Hypothalamus (tissue), 51 donors: ENCODE results near the gene POLD4.

ENCODE experiments used
- DNase-seq, 51 donors: peaks; one replicate each; lab custom pipeline; 2025; lab: John Stamatoyannopoulos, UW

POLD4 gene

DNA sequence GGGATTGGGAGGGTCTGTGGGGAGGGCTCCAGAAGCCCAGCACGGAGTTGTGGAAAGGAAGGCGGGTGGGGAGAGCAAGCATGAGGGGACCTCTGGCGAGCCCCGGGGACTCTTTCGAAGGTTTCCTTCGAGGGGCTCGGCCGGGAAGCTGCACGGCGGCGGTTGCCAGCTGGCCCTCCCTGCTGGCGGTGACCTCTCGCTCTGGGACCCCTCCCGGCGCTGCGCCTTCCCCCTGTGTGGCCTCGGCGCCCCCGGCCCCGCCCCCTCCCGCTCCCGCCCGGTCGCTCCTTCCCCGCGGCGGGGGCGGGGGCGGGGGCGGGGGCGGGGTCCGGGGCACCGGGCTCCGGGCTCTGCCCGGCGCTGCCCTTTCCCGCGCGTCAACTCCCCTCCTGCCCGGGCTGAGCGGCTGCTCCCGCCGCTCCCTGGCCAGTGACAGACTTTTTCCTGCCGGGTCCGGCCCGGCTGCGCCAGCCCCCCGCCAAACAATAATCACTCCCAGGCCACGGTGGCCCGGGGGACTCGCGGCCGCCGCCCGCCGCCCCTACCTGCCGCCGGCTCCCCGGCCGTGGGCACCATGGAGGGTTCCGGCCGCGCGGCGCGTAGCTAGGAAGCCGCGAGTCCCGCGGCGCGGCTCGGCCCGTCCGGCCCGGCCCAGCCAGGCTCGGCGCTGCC is 19.1 kb upstream of the POLD4 start:
- DNase-seq, result no peak

DNA sequence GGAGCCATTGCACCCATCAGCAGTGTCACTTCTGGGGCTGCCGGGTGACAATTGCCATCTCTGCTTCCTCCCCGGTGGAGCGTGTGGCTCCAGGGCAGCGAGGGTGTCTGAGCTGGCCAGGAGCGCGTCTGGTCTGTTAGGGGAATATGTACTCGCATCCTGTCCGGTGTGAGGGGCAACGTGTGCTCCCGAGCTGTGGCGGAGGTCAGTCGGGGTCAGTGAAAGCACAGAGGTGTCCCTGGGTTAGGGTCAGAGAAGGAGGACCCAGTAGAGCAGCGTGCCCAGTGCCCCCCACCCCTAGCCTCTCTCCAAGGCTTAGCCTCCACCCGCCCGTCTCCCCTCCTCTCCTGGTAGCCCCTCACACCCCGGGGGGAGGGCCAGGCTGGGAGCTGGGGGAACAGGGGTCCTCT is 18.6 kb upstream of the POLD4 start:
- no peak for DNase-seq

DNA sequence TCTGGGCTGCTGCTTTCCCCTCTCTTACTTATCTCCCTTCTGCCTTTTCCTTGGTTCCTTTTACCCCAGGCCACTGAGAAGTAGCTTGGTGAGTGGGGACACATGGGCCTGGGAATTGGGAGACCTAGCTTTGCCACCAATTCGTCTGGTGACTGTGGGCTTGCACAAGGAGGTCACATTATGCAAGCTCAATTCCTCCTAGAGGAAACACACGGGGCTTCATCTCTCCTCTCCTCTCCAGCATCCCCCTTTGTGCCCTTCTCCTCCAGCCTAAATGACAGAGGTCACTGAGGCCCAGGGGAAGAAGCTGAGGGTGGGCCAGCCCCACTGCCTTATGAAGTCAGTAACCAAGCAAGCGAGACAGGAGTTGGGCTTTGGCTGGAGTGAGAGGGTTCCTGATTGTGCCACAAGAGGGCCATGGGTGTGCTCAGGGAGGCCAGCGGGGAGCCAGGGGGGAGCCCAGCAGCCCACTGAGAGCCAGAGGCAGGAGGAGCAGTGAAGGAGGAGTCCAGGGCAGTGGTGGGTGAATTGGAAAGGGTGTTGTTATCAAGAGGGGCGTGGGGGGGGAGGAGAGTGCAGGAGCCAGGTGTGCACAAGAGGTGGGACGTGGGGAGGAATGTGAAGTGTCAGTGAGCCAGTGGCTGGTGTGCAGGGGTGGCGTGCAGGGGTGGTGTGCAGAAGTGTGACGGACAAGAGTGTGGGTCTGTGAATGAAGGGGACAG is 18.0 kb upstream of the POLD4 start:
- DNase-seq, result no peak

DNA sequence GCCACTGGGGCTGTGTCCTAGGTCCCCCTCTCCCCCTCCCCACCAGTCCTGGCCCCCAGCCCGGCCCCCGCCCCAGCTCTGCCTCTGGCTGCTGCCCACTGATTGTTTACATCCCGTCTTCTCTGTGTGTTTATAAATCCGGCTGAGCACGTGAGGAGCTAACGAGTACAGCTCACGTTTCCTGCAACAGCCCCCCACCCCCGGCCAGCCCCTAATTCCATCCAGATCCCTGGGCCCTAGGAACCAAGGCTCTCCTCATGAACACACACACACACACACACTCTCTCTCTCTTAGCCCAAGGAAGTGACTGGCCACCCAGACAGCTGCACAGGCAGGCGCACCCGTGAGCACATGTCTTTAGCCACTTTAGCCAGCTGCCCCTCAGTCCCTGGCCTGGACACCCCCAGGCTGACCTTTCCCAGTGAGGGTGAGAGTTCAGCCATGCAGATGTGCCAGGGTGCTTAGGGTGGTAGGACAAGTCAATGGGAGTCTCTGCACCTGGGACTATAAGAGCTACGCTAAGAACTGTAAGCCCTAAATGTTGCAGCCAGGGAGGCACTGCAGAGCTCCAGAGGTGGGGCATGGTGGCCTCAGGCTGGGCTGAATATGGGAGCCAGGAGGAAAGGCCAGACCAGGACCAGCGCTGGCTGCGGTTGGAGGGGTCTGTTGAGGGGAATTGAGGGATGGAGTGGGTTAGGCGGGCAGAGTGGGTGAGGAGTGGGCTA is 17.2 kb upstream of the POLD4 start:
- DNase-seq, result no peak

DNA sequence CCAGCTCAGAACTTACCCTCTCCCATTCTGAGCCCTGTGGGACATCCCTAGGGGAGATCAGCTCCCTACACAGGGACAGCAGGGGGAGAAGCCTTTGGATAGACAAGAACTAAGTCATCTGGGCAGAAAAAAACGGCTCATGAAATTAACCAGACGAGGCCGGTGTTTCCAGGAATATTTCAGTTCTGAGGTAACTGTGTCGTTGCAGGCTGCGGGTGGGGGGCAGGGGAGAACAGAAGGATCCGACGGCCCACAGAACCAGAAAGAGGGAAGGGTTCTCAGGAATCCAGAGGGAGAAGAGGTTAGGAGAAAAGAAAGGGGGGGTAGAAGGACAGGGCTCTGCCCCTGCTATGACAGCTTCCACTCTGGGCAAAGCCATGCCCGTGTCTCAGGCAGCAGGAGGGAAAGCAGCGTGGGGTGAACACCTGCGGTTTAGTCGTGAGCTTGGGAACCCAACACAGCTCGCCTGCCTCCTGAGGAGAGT is 16.5 kb upstream of the POLD4 start:
- DNase-seq, result no peak

DNA sequence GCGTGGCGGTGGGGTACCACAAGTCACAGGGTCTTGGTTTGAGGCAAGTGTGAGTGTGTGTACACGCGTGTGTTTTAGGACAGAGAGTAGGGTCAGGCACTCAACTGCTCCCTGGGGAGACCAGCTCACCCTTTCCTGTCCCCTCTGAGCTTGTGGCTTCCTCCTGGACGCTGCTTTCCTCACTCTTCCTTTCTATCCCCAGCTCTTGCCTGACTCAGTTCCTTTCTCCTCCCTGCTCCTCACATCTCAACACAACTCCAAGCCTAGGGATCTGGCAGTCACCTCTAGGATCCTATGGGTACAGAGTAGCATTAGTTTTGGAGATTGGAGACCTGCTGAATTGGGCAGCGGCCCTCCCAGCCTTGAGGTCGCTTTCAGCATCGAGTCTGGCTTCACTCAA is 15.9 kb upstream of the POLD4 start:
- no peak for DNase-seq

DNA sequence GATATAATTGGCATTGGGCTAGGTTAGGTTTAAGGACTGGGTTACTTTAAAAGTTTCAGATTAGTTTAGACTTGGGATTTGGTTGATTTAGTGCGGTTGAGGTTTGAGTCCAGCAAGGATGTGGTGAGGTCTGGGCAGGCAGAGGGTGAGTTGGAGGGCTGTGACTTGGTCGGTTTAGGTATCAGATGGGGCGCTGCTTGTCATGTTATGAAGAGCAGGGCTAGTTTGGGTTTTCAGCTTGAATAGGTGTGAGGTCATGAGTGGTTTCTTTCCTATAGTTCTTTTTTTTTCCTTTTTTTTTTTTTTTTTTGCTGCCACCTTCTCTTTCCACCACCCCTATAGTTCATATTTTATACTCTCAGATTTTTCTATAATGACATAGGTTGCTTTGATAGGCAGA is 15.3 kb upstream of the POLD4 start:
- DNase-seq, result no peak

DNA sequence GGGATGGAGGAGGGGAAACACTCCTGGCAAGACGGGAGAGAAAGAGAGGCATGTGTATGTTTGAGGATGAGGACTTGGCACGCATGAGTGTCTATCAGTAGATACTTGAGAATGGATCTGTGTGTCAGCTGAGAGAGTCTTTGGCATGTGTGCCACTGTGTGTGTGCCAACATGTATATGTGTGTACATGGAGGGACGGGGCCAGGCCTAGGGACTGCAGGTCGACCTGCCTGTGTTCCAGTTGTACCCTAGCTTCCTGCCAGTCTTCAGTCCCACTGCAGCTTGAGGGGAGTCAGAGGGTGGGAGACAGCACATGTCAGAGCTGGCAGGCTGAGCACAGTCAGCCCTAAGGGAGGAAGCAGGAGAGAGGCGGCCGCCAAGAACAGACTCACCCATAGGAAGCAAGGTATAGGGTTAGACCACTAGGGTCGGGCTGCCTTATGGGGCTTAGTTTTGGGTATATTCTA is 14.4 kb upstream of the POLD4 start:
- no peak for DNase-seq

DNA sequence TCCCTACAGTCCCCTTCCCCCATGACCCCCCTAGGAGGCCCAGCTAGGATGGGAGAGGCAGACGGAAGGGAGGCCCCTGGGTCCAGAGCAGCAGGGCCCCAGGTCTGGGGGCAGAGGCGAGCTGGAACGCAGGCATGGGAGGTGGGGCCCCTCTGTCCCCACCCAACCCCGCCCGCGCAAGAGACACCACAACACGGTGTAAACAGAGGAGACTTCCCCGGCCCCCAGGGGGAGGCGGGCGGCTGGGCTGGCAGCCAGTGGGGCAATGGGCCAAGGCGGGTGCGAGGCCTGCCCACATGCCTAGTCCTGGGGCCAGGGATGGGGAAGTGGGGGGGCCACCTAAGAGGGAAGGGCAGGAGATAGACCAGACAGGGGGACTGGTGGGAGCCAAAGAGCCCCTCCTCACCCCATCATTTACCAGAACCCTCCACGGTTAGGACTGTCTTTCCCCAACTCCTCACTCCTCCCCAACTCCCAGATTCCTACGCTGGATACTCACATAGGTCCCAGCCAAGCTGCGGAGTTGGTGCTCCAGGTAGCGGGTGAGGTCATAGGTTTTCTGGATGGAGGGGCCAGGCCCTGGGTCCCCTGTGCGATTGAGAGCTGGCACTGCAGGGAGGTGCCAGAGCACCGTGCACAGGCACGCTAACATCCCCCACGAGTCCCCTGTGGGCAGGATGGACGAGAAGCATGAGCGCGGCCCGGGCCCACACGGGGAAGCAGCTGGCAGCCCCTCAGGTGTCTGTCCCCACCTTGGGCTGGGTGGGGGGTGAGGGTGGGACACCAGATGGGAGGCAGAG is 13.8 kb upstream of the POLD4 start:
- DNase-seq, result no peak

DNA sequence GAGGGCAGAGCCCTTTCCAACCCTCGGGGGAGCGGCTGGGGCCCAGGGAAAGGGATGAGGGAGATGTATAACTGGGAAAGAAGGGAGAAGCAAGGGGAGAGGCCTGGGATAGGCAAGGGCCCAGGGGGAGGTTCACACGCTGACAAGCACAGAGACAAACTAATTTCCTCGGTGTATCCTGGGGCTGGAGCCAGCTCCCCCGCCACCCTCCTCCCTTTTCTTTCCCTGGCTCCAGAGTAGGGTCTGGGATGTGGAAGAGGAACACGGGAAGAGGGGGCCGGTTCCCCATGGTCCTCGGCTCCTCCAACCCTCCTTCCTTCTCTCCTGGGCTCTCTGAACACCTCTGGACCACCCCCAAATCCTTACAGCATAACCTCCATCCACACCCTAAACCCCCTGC is 13.2 kb upstream of the POLD4 start:
- DNase-seq, result no peak

DNA sequence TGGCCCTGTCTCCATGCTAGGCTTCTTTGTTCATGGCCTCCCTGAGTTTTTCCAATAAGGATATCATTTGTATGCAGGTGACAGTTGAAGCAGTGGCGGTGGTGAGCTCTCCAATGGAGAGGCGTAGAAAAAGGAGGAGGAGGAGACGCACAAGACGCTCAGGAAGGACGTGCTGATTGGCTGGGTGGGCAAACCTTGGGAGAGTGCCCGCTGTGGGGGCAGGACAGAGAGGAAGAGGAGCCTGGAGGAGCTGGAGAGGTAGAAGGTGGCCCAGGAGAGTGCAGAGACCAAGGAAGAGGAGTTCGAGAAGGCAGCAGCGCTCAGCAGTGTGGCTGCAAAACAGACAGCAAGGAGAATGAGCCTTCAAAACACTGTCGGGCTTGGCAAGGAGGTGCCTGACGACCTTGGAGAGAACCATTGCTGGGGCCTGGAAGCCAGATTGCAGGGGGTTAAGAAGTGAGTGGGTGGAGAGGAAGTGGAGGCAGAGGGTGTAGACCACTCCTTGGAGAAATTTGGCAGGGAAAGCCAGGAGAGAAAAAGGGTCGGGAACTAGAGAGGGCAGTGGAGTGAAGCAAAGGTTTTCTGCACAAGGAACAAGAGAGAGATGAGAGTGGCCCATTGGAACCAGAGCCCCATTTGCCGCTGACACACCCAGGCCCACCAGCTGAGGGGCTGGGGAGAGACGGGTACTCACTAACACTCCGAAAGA is 12.5 kb upstream of the POLD4 start:
- DNase-seq, result peak in 1 of 51 donors; percentile 23

DNA sequence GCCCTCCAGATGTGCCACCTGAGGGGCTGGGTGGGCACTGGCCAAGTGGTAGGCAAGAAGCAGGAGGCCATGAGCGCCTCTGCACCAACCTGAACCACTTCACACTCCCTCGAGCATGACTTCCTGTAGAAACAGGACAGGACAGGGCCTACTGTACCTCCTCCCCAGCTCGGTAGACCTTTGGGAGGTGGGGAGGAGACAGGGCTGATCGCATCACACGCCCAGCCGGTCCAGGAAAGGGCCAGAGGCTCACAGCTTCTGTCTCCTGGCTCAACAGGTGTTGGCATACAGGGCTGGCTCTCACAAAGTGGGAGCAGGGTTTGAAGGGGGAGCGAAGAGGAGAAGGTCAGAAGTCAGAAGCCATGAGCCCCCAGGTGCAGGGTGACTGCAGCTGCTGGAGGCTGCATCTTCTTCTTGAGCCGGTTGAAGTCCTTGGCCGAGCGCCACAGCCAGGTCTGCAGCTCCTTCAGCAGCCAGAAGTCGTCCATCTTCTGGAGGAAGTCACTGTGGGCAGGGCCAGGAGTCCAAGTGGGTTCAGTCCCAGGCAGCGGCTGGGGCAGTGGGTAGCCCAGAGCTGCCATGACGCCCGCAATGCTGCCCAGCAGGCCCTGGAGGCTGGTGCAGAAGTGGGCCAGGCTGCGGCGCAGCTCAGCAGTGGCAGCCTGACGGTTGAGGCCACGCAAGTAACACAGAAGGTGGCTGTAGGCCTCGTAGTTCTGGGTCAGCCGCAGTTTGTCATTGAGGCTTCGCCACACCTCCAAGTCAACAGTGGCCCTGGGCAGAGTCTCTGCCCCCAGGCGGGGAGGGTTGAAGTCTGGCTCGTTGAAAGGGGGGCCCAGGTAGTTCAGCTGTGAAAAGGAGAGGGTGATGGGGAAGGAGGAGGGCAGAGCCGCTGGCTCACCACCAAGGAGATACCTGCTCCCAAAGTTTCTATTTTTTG is 11.7 kb upstream of the POLD4 start:
- DNase-seq, result no peak

DNA sequence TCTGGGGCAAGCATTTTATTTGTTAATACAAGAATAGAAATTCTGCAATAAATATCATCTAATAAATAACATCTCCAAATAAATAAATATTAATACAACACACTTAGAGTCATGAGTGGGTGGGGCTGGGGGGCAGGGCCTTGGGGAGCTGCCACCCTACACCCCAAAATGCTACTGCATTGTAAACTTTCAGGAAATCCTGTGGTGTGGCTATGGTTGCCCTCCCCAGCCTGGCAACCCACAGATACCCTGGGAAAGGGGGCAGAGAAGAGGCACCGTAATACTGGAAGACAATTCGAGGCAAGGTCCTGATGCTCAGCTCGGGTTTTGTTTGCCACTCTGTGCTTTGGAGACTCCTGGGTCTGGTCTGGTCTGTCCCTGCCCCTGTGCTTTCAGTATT is 10.8 kb upstream of the POLD4 start:
- DNase-seq, result no peak

DNA sequence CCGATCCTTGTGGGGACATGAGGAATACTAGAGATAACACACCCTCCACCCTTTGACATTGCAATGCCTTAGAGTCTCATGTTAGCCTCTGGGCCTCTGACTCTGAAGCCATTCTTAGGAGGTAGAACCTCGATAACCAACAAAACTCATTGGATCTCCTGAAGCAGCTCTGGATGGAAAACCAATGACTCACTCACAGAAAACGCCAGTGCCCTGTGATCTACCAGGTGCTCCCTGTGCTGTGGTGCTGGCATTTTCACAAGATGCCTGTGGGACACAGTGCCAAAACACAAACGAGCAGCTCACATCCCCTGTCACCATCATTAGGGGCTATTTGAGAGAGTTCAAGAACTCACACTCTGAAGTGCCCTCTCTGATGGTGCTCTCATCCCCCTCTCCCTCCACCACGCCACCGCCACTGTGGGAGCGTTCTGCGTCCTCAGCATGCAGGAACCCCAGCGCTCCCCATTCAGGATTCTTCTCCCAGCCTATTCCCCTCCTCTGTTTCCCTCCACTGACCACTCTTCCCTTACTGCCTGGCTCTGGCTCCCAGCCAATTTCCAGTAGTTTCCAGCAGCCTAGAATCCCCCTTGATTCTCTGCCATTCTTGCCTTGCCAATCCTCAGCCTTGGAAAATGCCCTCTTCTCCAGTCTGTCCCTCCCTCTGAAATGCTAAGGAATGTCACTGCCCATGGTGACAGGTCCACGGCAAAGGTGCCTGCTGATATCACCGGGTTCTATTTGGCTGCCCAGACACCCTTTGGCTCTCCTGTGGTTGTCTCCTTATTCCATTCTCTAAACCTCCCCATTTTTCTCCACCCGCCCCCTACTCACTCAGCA is 4.7 kb upstream of the POLD4 start:
- no peak for DNase-seq

DNA sequence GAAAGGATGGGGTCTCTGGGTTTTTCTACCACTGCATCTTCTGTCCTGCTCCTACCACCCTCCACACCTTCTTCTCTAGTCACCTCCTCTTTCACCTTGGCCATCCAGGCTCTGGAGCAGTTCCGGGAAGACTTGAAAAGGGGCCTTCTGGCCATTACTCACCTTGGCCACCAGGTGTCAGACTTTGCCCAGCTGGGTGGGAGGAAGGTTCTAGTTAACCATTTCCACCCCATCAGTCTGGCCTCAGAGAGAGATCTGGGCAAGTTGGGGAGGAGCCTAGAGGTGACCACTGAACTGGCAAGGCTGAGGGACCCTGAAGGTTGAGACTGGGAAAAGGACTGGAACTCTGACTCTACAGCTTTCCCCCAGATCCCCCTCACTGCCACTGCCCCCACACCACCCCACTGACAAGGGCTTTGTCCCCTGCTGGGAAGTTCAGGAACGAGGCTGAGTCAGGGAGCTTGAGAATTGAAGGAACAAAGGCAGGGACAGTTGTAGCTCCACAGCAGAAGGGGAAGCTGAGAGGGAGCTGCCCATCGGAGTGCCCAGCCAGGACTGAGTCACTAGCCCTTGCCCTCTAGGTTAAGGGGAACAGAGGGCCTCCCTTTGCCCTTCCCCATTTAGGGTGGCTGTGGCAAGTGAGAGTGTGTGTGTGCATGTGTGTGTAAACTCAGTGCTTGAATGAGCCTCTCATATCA is 3.7 kb upstream of the POLD4 start:
- peak in 26 of 51 donors; percentile 14 to 71 (median 44) for DNase-seq

DNA sequence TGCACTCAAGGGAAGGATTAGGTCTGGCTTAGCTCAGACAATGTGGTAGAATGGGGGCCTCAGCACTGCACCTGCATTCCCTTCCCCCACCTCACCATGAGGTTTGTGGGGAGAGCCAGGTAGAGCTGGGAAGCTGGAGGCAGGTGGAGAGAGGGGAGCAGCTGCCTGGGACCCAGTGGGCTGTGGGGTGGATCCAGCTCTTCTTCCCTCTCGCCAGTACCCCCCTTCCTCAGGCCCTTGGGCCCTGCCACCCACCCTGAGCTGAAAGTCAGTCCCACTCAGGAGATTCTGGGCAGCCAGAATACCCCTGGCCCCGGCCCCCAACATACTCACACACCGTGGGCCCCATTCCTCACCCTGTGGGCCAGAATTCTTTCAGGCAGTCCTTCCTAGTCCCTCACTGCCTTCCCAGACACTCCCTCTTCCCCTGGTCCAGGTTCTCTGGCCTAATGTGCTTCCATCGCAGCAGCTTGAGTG is 3.1 kb upstream of the POLD4 start:
- DNase-seq, result no peak

DNA sequence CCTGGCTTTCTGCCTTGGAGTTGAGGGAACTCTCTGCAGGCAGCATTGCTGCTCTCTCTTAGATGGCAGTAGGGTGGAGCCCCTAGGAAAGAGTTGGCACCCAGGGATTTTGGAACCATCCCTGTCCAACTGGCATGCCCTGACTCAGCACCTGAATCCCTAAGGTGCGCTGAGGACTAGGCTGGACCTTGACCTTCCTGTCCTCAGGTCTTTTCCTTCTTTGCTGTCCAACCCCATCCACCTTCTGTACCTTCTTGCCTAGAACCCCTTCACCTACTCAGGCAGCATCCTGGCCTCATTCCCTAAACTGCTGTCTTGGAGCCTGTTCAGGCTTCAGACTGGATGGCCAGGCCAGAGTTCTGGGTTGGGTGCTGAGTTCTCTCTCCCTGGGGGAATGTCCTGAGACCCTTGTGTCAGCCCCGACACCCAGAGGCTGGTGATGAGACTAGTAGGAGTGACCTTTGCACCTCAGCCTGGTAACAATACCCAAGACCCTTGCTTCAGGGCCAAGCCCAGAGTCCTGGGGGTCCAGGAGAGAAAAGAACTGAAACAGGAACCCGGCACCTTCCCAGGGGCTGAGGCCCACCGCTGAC is 2.5 kb upstream of the POLD4 start:
- DNase-seq, result no peak
